MM.1S (cell line): ENCODE results near the gene SH3PXD2A.
A peak's percentile ranks its signal among the peaks of the same experiment; 100 is the strongest.

Experiments
- DNase-seq: peaks from one replicate; pipeline ENCODE4 v3.0.0-alpha.2; 2015
- H2AFZ ChIP-seq: fragments of 300-600 bp; sonication (generic); 2 replicates; pipeline ENCODE4 v1.6.0; 2016; ENCODE audit warnings: antibody characterized with exemption, low read length
- H3F3A ChIP-seq: fragments of 300-600 bp; sonication (generic); 2 replicates; pipeline ENCODE4 v1.6.1; 2016; ENCODE audit warnings: mild to moderate bottlenecking, antibody characterized with exemption, low read length, moderate library complexity, mixed read lengths; ENCODE audit not compliant: insufficient read depth
- H3K27ac ChIP-seq: fragments of 300-600 bp; sonication (generic); 2 replicates; pipeline ENCODE4 v1.5.1; 2016; ENCODE audit warnings: mild to moderate bottlenecking, low read length
- H3K27me3 ChIP-seq: fragments of 300-600 bp; sonication (generic); replicated peaks from 2 replicates; pipeline ENCODE4 v1.6.0; 2016; ENCODE audit warnings: low read length; ENCODE audit not compliant: insufficient read depth
- H3K36me3 ChIP-seq: fragments of 300-600 bp; sonication (generic); replicated peaks from 2 replicates; pipeline ENCODE4 v1.6.1; 2016; ENCODE audit warnings: mild to moderate bottlenecking, low read length, mixed read lengths; ENCODE audit not compliant: insufficient read depth
- H3K4me1 ChIP-seq: fragments of 300-600 bp; sonication (generic); 2 replicates; pipeline ENCODE4 v1.6.1; 2016; ENCODE audit warnings: low read length, mixed read lengths
- H3K4me2 ChIP-seq: fragments of 300-600 bp; sonication (generic); 2 replicates; pipeline ENCODE4 v1.6.0; 2016; ENCODE audit warnings: low read depth, low read length
- H3K4me3 ChIP-seq: fragments of 300-600 bp; sonication (generic); 2 replicates; pipeline ENCODE4 v1.5.1; 2016; ENCODE audit warnings: low read length, mixed read lengths
- H3K79me2 ChIP-seq: fragments of 300-600 bp; sonication (generic); 2 replicates; pipeline ENCODE4 v1.6.1; 2016; ENCODE audit warnings: mixed run types, low read length, mixed read lengths
- H3K9ac ChIP-seq: fragments of 300-600 bp; sonication (generic); 2 replicates; pipeline ENCODE4 v1.6.1; 2016; ENCODE audit warnings: low read length, mixed read lengths
- H3K9me2 ChIP-seq: fragments of 300-600 bp; sonication (generic); replicated peaks from 2 replicates; pipeline ENCODE4 v1.6.1; 2016; ENCODE audit warnings: mild to moderate bottlenecking, low read length, mixed read lengths; ENCODE audit not compliant: insufficient read depth
- H3K9me3 ChIP-seq: fragments of 300-600 bp; sonication (generic); replicated peaks from 2 replicates; pipeline ENCODE4 v1.6.1; 2016; ENCODE audit warnings: mild to moderate bottlenecking, low read length, mixed read lengths; ENCODE audit not compliant: insufficient read depth
- H4K20me1 ChIP-seq: fragments of 300-600 bp; sonication (generic); 2 replicates; pipeline ENCODE4 v1.6.1; 2016; ENCODE audit warnings: mild to moderate bottlenecking, low read length, moderate library complexity, mixed read lengths; ENCODE audit not compliant: insufficient read depth
- CTCF ChIP-seq: fragments of 300-600 bp; sonication (generic); IDR thresholded peaks from 2 replicates; pipeline ENCODE4 v1.5.1; 2016; ENCODE audit warnings: antibody characterized with exemption, low read length, mixed read lengths
- EZH2 ChIP-seq: fragments of 300-600 bp; sonication (generic); optimal IDR thresholded peaks from 2 replicates; pipeline ENCODE3; 2017; ENCODE audit warnings: low read depth, mild to moderate bottlenecking, antibody characterized with exemption, low read length, mixed read lengths
- EZH2phosphoT487 ChIP-seq: fragments of 300-600 bp; sonication (generic); IDR thresholded peaks from 2 replicates; pipeline ENCODE4 v1.6.1; 2018; ENCODE audit warnings: antibody characterized with exemption, low read length

Gene SH3PXD2A

GRCh38 chr10:103838070-103838395, 17.3 kb downstream of the SH3PXD2A start:
- TF ChIP-seq EZH2phosphoT487 (no peak), EZH2 (no peak), CTCF (no peak)
- Histone ChIP-seq H3K9me2 (no peaks in the 10 kb centered on the region), H3K27ac (no peak overlapping the region), H3K79me2 (no peaks in the 10 kb centered on the region), H3K36me3 (no peaks in the 10 kb centered on the region), H4K20me1 (no peaks in the 10 kb centered on the region), H3F3A (no peaks in the 10 kb centered on the region), H3K9ac (no peak overlapping the region), H3K4me2 (no peak overlapping the region), H3K4me1 (peaks cover 7% of the 10 kb centered on the region), H3K27me3 (no peaks in the 10 kb centered on the region), H3K4me3 (no peak overlapping the region), H2AFZ (peak overlapping the region; percentile 26; the same call in 1 of the 2 replicates), H3K9me3 (no peaks in the 10 kb centered on the region)
- no peak for DNase-seq

GRCh38 chr10:103837370-103838069, 17.9 kb downstream of the SH3PXD2A start:
- DNase-seq, result peak; percentile 37
- Histone ChIP-seq H3F3A (no peaks in the 10 kb centered on the region), H3K27me3 (no peaks in the 10 kb centered on the region), H3K27ac (no peak overlapping the region), H3K79me2 (no peaks in the 10 kb centered on the region), H3K9me2 (no peaks in the 10 kb centered on the region), H2AFZ (peak overlapping the region; percentile 26; the same call in 1 of the 2 replicates), H3K4me3 (no peak overlapping the region), H3K4me1 (peaks cover 7% of the 10 kb centered on the region), H3K9me3 (no peaks in the 10 kb centered on the region), H4K20me1 (no peaks in the 10 kb centered on the region), H3K9ac (no peak overlapping the region), H3K4me2 (no peak overlapping the region), H3K36me3 (no peaks in the 10 kb centered on the region)
- TF ChIP-seq EZH2 (no peak), CTCF (no peak), EZH2phosphoT487 (no peak)

GRCh38 chr10:103836861-103837260, 18.5 kb downstream of the SH3PXD2A start:
- no peak overlapping the region for H3K4me2 ChIP-seq

More at GRCh38 chr10:103836861-103837260, 18.5 kb downstream of the SH3PXD2A start:
- H2AFZ ChIP-seq, result no peak overlapping the region
- TF ChIP-seq CTCF, result no peak
- no peak for TF ChIP-seq EZH2phosphoT487
- no peak for TF ChIP-seq EZH2
- no peaks in the 10 kb centered on the region for H3K79me2 ChIP-seq
- H3K4me3 ChIP-seq, result no peak overlapping the region
- no peaks in the 10 kb centered on the region for H3K36me3 ChIP-seq
- H3K27ac ChIP-seq, result no peak overlapping the region
- H4K20me1 ChIP-seq, result no peaks in the 10 kb centered on the region
- no peaks in the 10 kb centered on the region for H3K9me3 ChIP-seq
- H3K27me3 ChIP-seq, result no peaks in the 10 kb centered on the region
- no peaks in the 10 kb centered on the region for H3K9me2 ChIP-seq
- H3K9ac ChIP-seq, result no peak overlapping the region
- peaks cover 7% of the 10 kb centered on the region for H3K4me1 ChIP-seq
- no peaks in the 10 kb centered on the region for H3F3A ChIP-seq
- no peak for DNase-seq
